BJ (cell line): Measurements from ENCODE around the gene TMEM178B. TPM values are rescaled to one million over a fixed set of nuclear protein-coding genes. Genes with fewer than 3 reads are reported as not detected.

Source experiments
- CTCF ChIA-PET: fragments of 350-600 bp; formaldehyde crosslinking; extraction: SDS; loops from one replicate; lab custom pipeline; 2021; ENCODE audit warnings: antibody characterized with exemption, inconsistent platforms; lab: Yijun Ruan, JAX
- POLR2A ChIA-PET: fragments of 300-600 bp; sonication (Branson Sonifier 250); formaldehyde crosslinking; extraction: SDS; loops from one replicate; lab custom pipeline; 2021; ENCODE audit warnings: antibody characterized with exemption; lab: Charles Lee
- DNase-seq: peaks from one replicate; pipeline ENCODE4 v3.0.0-alpha.2; 2011; ENCODE audit warnings: low read depth
- H3K27me3 ChIP-seq: 2 replicates; pipeline ENCODE4 v1.6.0; 2011; ENCODE audit warnings: low read length; ENCODE audit not compliant: control insufficient read depth, insufficient read depth
- H3K36me3 ChIP-seq: 2 replicates; pipeline ENCODE4 v1.5.1; 2011; ENCODE audit warnings: low read length; ENCODE audit not compliant: control insufficient read depth, insufficient read depth
- H3K4me3 ChIP-seq: 2 replicates; pipeline ENCODE4 v1.5.1; 2011; ENCODE audit warnings: low read depth, mild to moderate bottlenecking, control low read depth, low read length
- polyA plus RNA-seq: library from polyadenylated mRNA; depleted of rRNA; stranded (reverse); fragments of >200 nt; gene quantifications from 2 replicates; pipeline ENCODE4 v1.2.3, GENCODE V29; 2011
- TF ChIP-seq, protein P1 (sequence below): IDR thresholded peaks from 2 replicates; pipeline ENCODE4 v1.5.1; 2011; ENCODE audit warnings: low read depth, mild to moderate bottlenecking, control low read depth, inconsistent platforms, low read length, moderate library complexity; ENCODE audit not compliant: insufficient read depth

The TMEM178B gene
- polyA plus RNA-seq, 1 experiment, result 0.43 TPM

DNA sequence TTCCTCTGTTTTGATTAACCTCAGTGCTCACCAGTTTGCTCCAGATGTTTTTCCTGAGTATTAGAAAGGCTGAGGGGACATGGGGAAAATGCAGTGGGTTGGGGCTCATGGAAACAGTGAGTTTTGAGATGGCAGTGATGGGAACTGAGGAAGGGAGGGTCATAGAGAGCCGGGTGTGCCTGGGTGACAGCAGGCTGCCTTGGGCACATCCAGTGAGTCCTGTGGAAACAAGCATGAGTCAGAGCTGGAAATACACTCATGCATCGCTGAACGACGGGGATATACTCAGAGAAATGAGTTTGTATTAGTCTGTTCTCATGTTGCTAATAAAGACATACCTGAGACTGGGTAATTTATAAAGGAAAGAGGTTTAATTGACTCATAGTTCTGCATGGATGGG, 202.2 kb downstream of the TMEM178B start:
- H3K4me3 ChIP-seq, result no peak overlapping the region
- ChIA-PET POLR2A (no interaction called here), CTCF (no interaction called here)
- no peak for DNase-seq
- no peaks in the 10 kb centered on the region for H3K27me3 ChIP-seq
- H3K36me3 ChIP-seq, result no peaks in the 10 kb centered on the region
- TF ChIP-seq, protein P1, sequence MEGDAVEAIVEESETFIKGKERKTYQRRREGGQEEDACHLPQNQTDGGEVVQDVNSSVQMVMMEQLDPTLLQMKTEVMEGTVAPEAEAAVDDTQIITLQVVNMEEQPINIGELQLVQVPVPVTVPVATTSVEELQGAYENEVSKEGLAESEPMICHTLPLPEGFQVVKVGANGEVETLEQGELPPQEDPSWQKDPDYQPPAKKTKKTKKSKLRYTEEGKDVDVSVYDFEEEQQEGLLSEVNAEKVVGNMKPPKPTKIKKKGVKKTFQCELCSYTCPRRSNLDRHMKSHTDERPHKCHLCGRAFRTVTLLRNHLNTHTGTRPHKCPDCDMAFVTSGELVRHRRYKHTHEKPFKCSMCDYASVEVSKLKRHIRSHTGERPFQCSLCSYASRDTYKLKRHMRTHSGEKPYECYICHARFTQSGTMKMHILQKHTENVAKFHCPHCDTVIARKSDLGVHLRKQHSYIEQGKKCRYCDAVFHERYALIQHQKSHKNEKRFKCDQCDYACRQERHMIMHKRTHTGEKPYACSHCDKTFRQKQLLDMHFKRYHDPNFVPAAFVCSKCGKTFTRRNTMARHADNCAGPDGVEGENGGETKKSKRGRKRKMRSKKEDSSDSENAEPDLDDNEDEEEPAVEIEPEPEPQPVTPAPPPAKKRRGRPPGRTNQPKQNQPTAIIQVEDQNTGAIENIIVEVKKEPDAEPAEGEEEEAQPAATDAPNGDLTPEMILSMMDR, result no peak

DNA sequence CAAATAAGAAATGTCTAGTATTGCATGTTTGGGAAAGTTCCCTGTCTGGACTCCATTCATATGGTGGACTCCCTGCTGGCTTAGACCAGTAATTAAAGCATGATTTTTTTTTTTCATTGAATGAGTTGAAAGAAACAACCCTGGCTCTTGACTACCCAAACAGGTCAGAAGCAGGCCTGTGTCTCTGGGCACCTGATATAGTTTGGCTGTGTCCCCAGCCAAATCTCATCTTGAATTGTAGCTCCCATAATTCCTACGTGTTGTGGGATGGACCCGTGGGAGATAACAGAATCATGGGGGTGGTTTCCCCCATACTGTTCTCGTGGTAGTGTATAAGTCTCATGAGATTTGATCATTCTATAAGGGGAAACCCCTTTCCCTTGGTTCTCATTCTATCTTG, 206.2 kb downstream of the TMEM178B start:
- no peak for DNase-seq
- ChIA-PET CTCF (no interaction called here), POLR2A (no interaction called here)
- H3K36me3 ChIP-seq, result no peaks in the 10 kb centered on the region
- H3K27me3 ChIP-seq, result no peaks in the 10 kb centered on the region
- H3K4me3 ChIP-seq, result no peak overlapping the region
- TF ChIP-seq, protein P1, result no peak

DNA sequence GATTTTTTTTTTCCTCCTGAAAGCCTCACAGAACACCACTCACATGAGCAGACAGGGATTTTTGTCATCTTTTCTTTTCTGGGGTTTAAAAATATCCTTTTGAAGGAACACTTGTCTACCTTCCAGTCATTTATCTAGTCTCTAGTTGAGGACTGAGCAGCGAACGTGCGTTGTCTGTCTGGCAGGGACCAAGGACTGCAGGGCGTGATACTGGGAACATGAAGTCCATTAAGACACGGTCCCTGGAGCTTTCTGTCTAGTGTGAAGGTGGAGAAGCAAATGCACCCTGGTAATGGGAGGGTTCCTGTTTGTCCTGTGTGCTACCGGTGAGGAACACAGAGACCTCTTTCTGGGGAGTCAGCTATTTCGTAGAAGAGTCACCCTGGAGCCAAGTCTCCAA, 207.4 kb downstream of the TMEM178B start:
- Histone ChIP-seq H3K27me3 (no peaks in the 10 kb centered on the region), H3K36me3 (no peaks in the 10 kb centered on the region), H3K4me3 (no peak overlapping the region)
- CTCF ChIA-PET, result no interaction called here
- TF ChIP-seq, protein P1, result no peak
- POLR2A ChIA-PET, result no interaction called here
- DNase-seq, result no peak

- H3K4me3 ChIP-seq, result no peak overlapping the region
- DNase-seq, result no peak
- POLR2A ChIA-PET, result no interaction called here
- H3K27me3 ChIP-seq, result no peaks in the 10 kb centered on the region
- CTCF ChIA-PET, result no interaction called here
- TF ChIP-seq, protein P1, result no peak
- H3K36me3 ChIP-seq, result no peaks in the 10 kb centered on the region
Observed at GRCh38 chr7:141286522-141286921, 212.7 kb downstream of the TMEM178B start.

DNA sequence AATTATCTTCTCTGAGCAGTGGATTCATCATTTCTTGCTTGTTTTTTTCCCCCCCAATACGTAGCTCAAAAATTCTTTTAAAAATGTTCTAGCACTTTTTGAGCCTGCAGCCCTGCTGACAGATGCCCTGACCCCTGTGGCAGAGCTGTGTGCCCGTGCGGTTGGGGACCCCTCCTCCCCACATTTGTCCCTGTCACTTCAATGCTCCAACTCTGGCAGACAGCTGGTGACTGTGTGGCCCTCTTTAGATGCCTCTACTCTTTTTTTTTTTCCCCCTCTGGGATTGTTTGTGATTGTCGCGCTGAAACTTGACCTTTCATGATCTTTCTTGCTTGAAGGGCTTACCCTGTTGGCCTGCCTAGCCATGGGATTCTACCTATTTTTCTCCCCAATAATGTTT, 214.1 kb downstream of the TMEM178B start:
- POLR2A ChIA-PET, result no interaction called here
- CTCF ChIA-PET, result no interaction called here
- TF ChIP-seq, protein P1, result no peak
- Histone ChIP-seq H3K36me3 (no peaks in the 10 kb centered on the region), H3K27me3 (no peaks in the 10 kb centered on the region), H3K4me3 (no peak overlapping the region)
- DNase-seq, result no peak
